Suprapubic skin (tissue), 4 donors: ENCODE measurements around the gene TEAD1. TPM values are rescaled to one million over a fixed set of nuclear protein-coding genes. Genes with fewer than 3 reads are reported as not detected.

Source experiments
- DNase-seq, 2 donors: peaks; one replicate each; pipeline ENCODE4 v3.0.0-alpha.2; 2019; ENCODE audit warnings: low spot score in 2 of 2
- H3K27ac ChIP-seq: fragments of 200-600 bp; sonication (generic); one replicate; pipeline ENCODE4 v1.5.1; 2019
- H3K27me3 ChIP-seq: fragments of 200-600 bp; sonication (generic); one replicate; pipeline ENCODE4 v1.5.1; 2019
- H3K36me3 ChIP-seq: fragments of 200-600 bp; sonication (generic); one replicate; pipeline ENCODE4 v1.5.1; 2019
- H3K4me1 ChIP-seq: fragments of 200-600 bp; sonication (generic); one replicate; pipeline ENCODE4 v1.5.1; 2019
- H3K4me3 ChIP-seq: fragments of 200-600 bp; sonication (generic); one replicate; pipeline ENCODE4 v1.5.1; 2019; ENCODE audit warnings: mild to moderate bottlenecking
- H3K9me3 ChIP-seq: fragments of 200-600 bp; sonication (generic); one replicate; pipeline ENCODE4 v1.5.1; 2019
- CTCF ChIP-seq, 2 donors: fragments of 200-600 bp in 1 of 2; fragments of 450-650 bp in 1 of 2; sonication (generic) in 1 of 2; IDR thresholded peaks; one replicate each; pipeline ENCODE4 v1.5.1; 2016 to 2019; ENCODE audit warnings: antibody characterized with exemption in 2 of 2, mild to moderate bottlenecking in 1 of 2, moderate library complexity in 1 of 2
- EP300 ChIP-seq: sonication (generic); formaldehyde crosslinking; IDR thresholded peaks from one replicate; pipeline ENCODE4 v1.6.1; 2017; ENCODE audit warnings: antibody characterized with exemption
- POLR2A ChIP-seq, 2 donors: fragments of 450-650 bp; IDR thresholded peaks; one replicate each; pipeline ENCODE4 v1.6.1; 2017; ENCODE audit warnings: antibody characterized with exemption in 2 of 2, mild to moderate bottlenecking in 2 of 2, moderate library complexity in 2 of 2
- POLR2AphosphoS5 ChIP-seq, 3 donors: sonication (generic); formaldehyde crosslinking; IDR thresholded peaks; one replicate each; pipeline ENCODE4 v1.6.1; 2017; ENCODE audit warnings: antibody characterized with exemption in 3 of 3
- WGBS: methylation state at CpG from one replicate; pipeline ENCODE4 v1.1.5; 2018; 5-methylcytosine and 5-hydroxymethylcytosine counted together
- total RNA-seq, 4 donors: library from RNA; depleted of rRNA; stranded (reverse); fragments of >200 nt; gene quantifications; one replicate each; pipeline ENCODE4 v1.1.0, GENCODE V29; 2016

TEAD1 gene
- total RNA-seq, 4 donors from 2014 or later: 60.3 to 84.8 (median 72.4) TPM

DNA sequence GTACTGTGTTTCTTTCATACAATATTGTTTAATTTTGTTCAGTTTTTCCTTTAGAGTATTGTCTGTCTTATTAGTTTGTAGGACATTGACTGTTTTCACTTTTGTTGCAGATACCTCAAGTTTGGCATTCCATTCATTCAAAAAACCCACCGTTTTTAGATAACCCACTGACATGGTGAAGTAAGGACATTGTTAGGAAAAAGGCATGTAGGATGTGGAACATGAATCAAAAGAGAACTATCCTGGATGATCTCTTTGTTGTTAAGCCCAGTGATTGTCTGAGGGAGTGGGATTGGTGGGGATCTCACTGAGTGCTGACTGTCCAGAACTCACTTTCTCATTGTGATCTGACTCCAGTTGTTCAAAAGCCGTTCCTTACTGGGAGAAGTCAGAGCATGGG, 119.3 kb downstream of the TEAD1 start:
- Histone ChIP-seq H3K36me3 (peaks cover 5% of the 10 kb centered on the region), H3K27me3 (no peaks in the 10 kb centered on the region), H3K4me3 (no peak overlapping the region), H3K27ac (no peak overlapping the region), H3K9me3 (no peaks in the 10 kb centered on the region), H3K4me1 (peaks cover 8% of the 10 kb centered on the region)
- TF ChIP-seq POLR2AphosphoS5 (IDR thresholded peaks at IDR 0.05) (no peak), POLR2A (IDR thresholded peaks at IDR 0.05) (no peak), EP300 (no peak), CTCF (IDR thresholded peaks at IDR 0.05) (no peak)
- 76% methylated on average over 2 of the region's 2 CpGs for WGBS
- no peak for DNase-seq

DNA sequence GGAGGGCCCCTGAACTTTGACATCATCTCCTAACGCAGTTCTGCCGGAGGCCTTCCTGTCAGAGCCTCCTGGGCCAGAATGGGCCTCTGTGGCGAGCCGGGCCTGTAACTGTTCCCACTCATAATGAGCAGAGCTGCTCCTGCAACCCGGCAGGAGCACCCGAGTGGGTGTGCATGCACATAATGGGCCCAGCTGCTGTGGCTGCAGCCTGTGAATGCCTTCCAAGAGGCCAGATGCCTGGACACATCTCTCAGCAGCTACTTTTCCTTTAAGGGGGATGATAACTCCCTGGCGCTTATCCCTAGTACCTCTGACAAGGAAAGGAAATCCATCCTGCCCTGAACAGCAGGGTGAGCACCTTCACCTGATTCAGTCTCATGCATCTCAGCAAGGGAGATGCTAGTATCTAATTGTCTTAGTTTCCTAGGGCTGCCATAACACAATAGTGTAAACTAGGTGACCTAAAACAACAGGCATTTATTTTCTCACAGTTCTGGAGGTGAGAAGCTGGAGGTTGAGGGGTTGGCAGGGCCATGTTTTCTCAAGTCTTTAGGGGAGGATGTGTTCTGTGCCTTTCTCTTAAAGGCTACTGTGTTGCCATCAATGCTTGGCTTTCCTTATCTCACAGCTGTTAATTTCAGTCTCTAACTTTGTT, 120.5 kb downstream of the TEAD1 start:
- WGBS: 81% methylated on average over 3 of the region's 7 CpGs
- Histone ChIP-seq H3K4me3 (no peak overlapping the region), H3K36me3 (peaks cover 5% of the 10 kb centered on the region), H3K27me3 (no peaks in the 10 kb centered on the region), H3K27ac (no peak overlapping the region), H3K9me3 (no peaks in the 10 kb centered on the region), H3K4me1 (peaks cover 20% of the 10 kb centered on the region)
- TF ChIP-seq POLR2A (IDR thresholded peaks at IDR 0.05) (no peak), CTCF (IDR thresholded peaks at IDR 0.05) (no peak), POLR2AphosphoS5 (IDR thresholded peaks at IDR 0.05) (no peak), EP300 (no peak)
- no peak for DNase-seq

- WGBS: 84% methylated on average over 3 of the region's 3 CpGs
- TF ChIP-seq CTCF (IDR thresholded peaks at IDR 0.05): no peak
- TF ChIP-seq EP300: no peak
- no peak for TF ChIP-seq POLR2A (IDR thresholded peaks at IDR 0.05)
- TF ChIP-seq POLR2AphosphoS5 (IDR thresholded peaks at IDR 0.05): no peak
- no peak for DNase-seq
- Histone ChIP-seq H3K27me3 (no peaks in the 10 kb centered on the region), H3K9me3 (no peaks in the 10 kb centered on the region), H3K4me1 (peaks cover 48% of the 10 kb centered on the region), H3K27ac (no peak overlapping the region), H3K36me3 (peaks cover 5% of the 10 kb centered on the region), H3K4me3 (no peak overlapping the region)
Measured at GRCh38 chr11:12797996-12798395, 123.8 kb downstream of the TEAD1 start.

DNA sequence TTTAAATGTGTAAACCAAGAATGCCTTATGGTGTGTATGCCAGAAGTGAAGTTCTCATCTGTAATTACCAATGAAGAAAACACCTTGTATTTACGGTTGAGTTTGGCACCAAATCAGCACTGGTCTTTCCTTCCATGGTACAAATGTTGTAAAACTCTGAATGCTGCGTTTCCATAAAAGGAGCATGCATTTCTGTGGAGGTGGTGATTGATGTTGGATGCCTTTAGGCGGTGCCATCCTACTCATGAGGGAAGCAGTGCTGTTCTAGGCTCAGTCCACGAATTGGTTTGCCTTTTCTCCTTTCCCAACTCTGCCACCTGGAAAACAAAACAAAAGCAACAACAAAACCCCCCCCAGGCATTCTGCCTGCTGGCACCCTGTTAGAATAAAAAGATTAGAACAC, 124.4 kb downstream of the TEAD1 start:
- no peaks in the 10 kb centered on the region for H3K27me3 ChIP-seq
- H3K27ac ChIP-seq: no peak overlapping the region
- H3K4me1 ChIP-seq: peaks cover 54% of the 10 kb centered on the region
- DNase-seq: no peak
- H3K4me3 ChIP-seq: no peak overlapping the region
- TF ChIP-seq CTCF (IDR thresholded peaks at IDR 0.05) (no peak), EP300 (no peak), POLR2AphosphoS5 (IDR thresholded peaks at IDR 0.05) (no peak), POLR2A (IDR thresholded peaks at IDR 0.05) (no peak)
- 32% methylated on average over 4 of the region's 4 CpGs for WGBS
- no peaks in the 10 kb centered on the region for H3K9me3 ChIP-seq
- H3K36me3 ChIP-seq: peaks cover 5% of the 10 kb centered on the region

DNA sequence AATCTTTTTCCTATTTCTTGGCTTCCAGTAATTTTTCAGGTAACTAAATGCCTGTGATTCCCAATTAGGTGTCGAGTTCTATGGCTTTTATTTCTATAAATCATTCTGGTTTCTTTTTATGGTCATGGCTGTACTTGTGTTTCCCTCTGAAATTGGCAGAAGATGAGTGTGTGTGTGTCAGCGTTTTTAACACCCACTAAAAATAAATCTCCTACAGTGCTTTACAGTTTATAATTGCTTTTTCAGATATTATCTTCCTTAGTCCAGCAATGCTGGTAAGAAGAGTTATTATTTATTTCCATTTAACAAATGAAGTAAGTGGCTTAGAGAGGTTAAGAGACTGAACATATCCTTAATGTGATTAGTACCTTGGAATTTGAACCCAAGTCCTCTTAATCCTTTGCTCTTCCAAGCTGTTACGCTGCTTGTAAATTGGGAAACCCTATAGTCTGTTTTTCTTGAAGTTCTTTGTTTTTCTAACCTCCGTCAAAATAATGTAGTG, 125.2 kb downstream of the TEAD1 start:
- Histone ChIP-seq H3K36me3 (peaks cover 5% of the 10 kb centered on the region), H3K4me3 (no peak overlapping the region), H3K27me3 (no peaks in the 10 kb centered on the region), H3K27ac (peak overlapping the region; percentile 1), H3K9me3 (no peaks in the 10 kb centered on the region), H3K4me1 (peaks cover 59% of the 10 kb centered on the region)
- TF ChIP-seq EP300 (no peak), POLR2A (IDR thresholded peaks at IDR 0.05) (no peak), POLR2AphosphoS5 (IDR thresholded peaks at IDR 0.05) (no peak), CTCF (IDR thresholded peaks at IDR 0.05) (no peak)
- no peak for DNase-seq
- WGBS: 42% methylated on average over 4 of the region's 4 CpGs
